Karpas-422 (cell line): ENCODE data around the gene IL3RA. TPM values are rescaled to one million over a fixed set of nuclear protein-coding genes. Genes with fewer than 3 reads are reported as not detected.
A peak's percentile ranks its signal among the peaks of the same experiment; 100 is the strongest.

ENCODE experiments used
- DNase-seq: peaks from one replicate; pipeline ENCODE4 v3.0.0-alpha.2; 2015
- H2AFZ ChIP-seq: fragments of 200-600 bp; sonication (generic); 2 replicates; pipeline ENCODE4 v1.6.1; 2014; ENCODE audit warnings: antibody characterized with exemption, low read length, mixed read lengths
- H3K27ac ChIP-seq: fragments of 200-600 bp; sonication (generic); 2 replicates; pipeline ENCODE4 v1.5.1; 2014; ENCODE audit warnings: mild to moderate bottlenecking, low read length, moderate library complexity
- H3K27me3 ChIP-seq: fragments of 200-600 bp; sonication (generic); 2 replicates; pipeline ENCODE4 v1.6.1; 2014; ENCODE audit warnings: low read length, mixed read lengths
- H3K36me3 ChIP-seq: fragments of 200-600 bp; sonication (generic); 2 replicates; pipeline ENCODE4 v1.6.1; 2014; ENCODE audit warnings: low read length, mixed read lengths; ENCODE audit not compliant: insufficient read depth
- H3K4me1 ChIP-seq: fragments of 200-600 bp; sonication (generic); 2 replicates; pipeline ENCODE4 v1.6.1; 2014; ENCODE audit warnings: mild to moderate bottlenecking, low read length, mixed read lengths
- H3K4me2 ChIP-seq: fragments of 200-600 bp; sonication (generic); 2 replicates; pipeline ENCODE4 v1.6.1; 2014; ENCODE audit warnings: low read length, low read depth, mild to moderate bottlenecking; ENCODE audit not compliant: poor library complexity, severe bottlenecking
- H3K4me3 ChIP-seq: fragments of 200-600 bp; sonication (generic); 2 replicates; pipeline ENCODE4 v1.5.1; 2014; ENCODE audit warnings: mild to moderate bottlenecking, antibody characterized with exemption, low read length, mixed read lengths
- H3K79me2 ChIP-seq: fragments of 200-600 bp; sonication (generic); 2 replicates; pipeline ENCODE4 v1.6.1; 2014; ENCODE audit warnings: mild to moderate bottlenecking, low read length, mixed read lengths
- H3K9ac ChIP-seq: fragments of 200-600 bp; sonication (generic); 2 replicates; pipeline ENCODE4 v1.6.0; 2014; ENCODE audit warnings: low read length
- H3K9me2 ChIP-seq: fragments of 200-600 bp; sonication (generic), shearing (Covaris generic); replicated peaks from 2 replicates; pipeline ENCODE4 v1.6.0; 2014; ENCODE audit warnings: mild to moderate bottlenecking, low read length, moderate library complexity; ENCODE audit not compliant: insufficient read depth
- H3K9me3 ChIP-seq: fragments of 300-700, 200-600 bp; sonication (generic); 2 replicates; pipeline ENCODE4 v1.6.1; 2014; ENCODE audit warnings: low read length, mixed read lengths
- H4K20me1 ChIP-seq: fragments of 200-600 bp; sonication (generic); 2 replicates; pipeline ENCODE4 v1.6.1; 2014; ENCODE audit warnings: mild to moderate bottlenecking, antibody characterized with exemption, low read length, low read depth; ENCODE audit not compliant: insufficient read depth
- total RNA-seq: library from RNA; depleted of rRNA; stranded (reverse); fragments of >200 nt; shearing (Covaris generic); gene quantifications from 2 replicates; pipeline ENCODE4 v1.2.3, GENCODE V29; 2014; ENCODE audit warnings: low replicate concordance

IL3RA gene
- total RNA-seq, 1 experiment from 2014 or later = not detected

DNA sequence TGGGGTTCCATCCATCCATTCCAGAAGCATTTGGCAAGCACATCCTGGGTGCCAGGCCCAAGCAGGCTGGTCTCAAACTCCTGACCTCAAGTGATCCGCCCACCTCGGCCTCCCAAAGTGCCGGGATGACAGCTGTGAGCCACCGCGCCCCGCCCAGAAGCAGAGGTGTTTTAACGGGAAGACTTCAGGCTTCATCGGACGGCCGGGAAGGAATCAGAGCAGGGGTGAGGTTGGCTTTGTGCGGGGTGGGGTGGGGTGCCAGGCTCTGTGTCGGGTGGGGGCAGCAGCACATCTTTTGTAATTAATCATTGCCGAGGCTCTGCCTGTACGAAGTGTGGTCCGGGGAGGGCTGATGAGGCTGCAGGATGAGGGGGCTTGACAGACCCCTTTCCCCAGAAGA lies 60.4 kb downstream of the IL3RA start:
- H3K27me3 ChIP-seq = no peaks in the 10 kb centered on the region
- H3K4me1 ChIP-seq = peaks cover 23% of the 10 kb centered on the region
- peaks cover 20% of the 10 kb centered on the region for H3K36me3 ChIP-seq
- H3K4me3 ChIP-seq = no peak overlapping the region
- peaks cover 9% of the 10 kb centered on the region; the same call in 1 of the 2 replicates for H4K20me1 ChIP-seq
- no peak overlapping the region for H3K4me2 ChIP-seq
- H3K79me2 ChIP-seq = peaks cover 42% of the 10 kb centered on the region
- H3K9me3 ChIP-seq = no peaks in the 10 kb centered on the region
- H3K27ac ChIP-seq = no peak overlapping the region
- H3K9me2 ChIP-seq = no peaks in the 10 kb centered on the region
- H2AFZ ChIP-seq = no peak overlapping the region
- DNase-seq = no peak
- no peak overlapping the region for H3K9ac ChIP-seq

DNA sequence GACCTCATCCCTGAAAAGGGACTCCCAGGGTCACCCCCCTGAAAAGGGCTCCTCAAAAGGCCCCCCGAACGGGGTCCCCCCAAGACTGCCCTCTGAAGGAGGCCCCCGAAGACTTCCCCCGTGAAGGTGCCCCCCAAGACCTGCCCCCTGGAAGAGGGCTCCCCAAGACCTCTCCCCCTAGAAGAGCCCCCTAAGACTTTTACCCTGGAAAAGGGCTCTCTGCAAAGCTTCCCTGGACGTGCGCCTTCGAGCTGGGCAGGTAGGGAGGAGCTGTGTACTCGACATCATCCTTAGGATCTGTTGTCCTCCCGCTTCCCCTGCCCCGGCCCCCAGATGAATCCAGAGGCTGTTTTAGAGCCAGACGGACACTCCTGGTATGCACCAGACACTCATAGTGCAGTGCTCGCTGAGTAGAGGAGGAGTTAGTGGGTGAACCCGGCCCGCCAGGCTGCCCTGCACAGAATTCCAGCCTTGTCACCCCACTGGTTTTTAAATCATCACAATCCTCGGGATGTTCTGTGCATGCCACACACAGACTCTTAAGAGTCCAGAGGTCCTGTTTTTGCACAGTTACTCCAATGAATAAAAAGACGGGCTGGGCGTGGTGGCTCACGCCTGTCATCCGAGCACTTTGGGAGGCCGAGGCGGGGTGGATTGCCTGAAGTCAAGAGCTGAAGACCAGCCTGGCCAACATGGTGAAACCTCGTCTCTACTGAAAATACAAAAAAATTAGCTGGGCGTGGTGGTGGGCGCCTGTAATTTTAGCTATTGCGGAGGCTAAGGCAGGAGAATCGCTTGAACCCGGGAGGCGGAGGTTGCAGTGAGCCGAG lies 61.1 kb downstream of the IL3RA start:
- H3K79me2 ChIP-seq = peaks cover 38% of the 10 kb centered on the region
- H4K20me1 ChIP-seq = peaks cover 9% of the 10 kb centered on the region; the same call in 1 of the 2 replicates
- peaks cover 20% of the 10 kb centered on the region for H3K36me3 ChIP-seq
- no peaks in the 10 kb centered on the region for H3K9me3 ChIP-seq
- H3K27ac ChIP-seq = no peak overlapping the region
- no peak for DNase-seq
- no peaks in the 10 kb centered on the region for H3K9me2 ChIP-seq
- H3K4me1 ChIP-seq = peaks cover 23% of the 10 kb centered on the region
- no peak overlapping the region for H3K9ac ChIP-seq
- H2AFZ ChIP-seq = no peak overlapping the region
- no peaks in the 10 kb centered on the region for H3K27me3 ChIP-seq
- no peak overlapping the region for H3K4me3 ChIP-seq
- H3K4me2 ChIP-seq = no peak overlapping the region

DNA sequence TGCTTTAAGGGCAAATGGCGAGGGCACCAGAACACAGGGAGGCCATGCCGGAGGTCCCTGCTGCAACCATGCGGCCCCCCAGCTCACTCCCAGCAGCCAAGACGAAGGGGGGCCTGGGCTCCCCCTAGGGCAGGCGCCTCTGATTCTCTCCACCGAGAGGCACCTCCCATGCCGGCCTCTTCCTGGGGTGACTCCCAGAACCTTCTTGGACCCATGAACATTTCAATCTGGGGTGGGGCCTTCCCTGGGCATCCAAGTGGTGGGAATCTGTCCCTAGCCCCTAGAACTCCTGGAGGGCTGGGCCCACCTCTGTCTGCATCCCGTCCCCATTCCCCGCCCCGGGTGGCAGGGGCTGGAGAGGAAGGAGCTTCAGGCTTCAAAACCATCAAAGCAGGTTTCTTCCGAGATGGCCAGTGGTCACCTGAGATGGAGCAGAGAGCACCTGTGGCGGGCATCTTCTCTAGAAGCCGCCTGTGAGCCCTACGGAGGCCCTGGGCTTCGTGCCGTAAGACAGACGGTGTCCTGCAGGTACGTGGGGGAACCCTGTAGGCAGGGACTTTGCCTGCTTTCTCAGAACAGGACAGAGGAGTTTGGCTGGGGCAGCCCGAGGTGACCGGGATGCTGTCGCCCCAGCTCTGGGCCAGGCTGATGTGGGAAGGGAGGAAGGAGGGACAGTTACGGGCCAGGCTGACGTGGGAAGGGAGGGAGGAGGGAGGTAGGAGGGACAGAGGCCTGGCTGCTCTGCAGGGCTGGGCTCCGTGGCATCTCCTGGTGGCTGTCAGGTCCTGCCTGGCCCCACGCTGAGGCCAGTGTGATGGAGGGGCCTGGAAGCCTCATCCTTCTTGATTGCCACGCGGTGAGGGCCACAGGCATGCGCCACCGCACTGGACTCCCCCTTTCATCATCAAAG lies 62.1 kb downstream of the IL3RA start:
- no peak overlapping the region for H3K9ac ChIP-seq
- H3K4me3 ChIP-seq = no peak overlapping the region
- H3K27ac ChIP-seq = no peak overlapping the region
- peaks cover 9% of the 10 kb centered on the region; the same call in 1 of the 2 replicates for H4K20me1 ChIP-seq
- H3K9me2 ChIP-seq = no peaks in the 10 kb centered on the region
- H3K27me3 ChIP-seq = no peaks in the 10 kb centered on the region
- no peaks in the 10 kb centered on the region; the same call in 1 of the 2 replicates for H3K9me3 ChIP-seq
- DNase-seq = no peak
- no peak overlapping the region for H2AFZ ChIP-seq
- peaks cover 30% of the 10 kb centered on the region for H3K36me3 ChIP-seq
- peaks cover 16% of the 10 kb centered on the region for H3K4me1 ChIP-seq
- H3K4me2 ChIP-seq = no peak overlapping the region
- H3K79me2 ChIP-seq = peaks cover 29% of the 10 kb centered on the region

GRCh38 chrX:1400049-1400448 lies 63.5 kb downstream of the IL3RA start:
- H3K4me3 ChIP-seq = no peak overlapping the region
- no peak overlapping the region for H3K9ac ChIP-seq
- peaks cover 9% of the 10 kb centered on the region; the same call in 1 of the 2 replicates for H4K20me1 ChIP-seq
- no peak overlapping the region for H3K4me2 ChIP-seq
- H3K27me3 ChIP-seq = no peaks in the 10 kb centered on the region
- H2AFZ ChIP-seq = no peak overlapping the region
- peaks cover 42% of the 10 kb centered on the region for H3K36me3 ChIP-seq
- peaks cover 3% of the 10 kb centered on the region for H3K4me1 ChIP-seq
- H3K9me3 ChIP-seq = no peaks in the 10 kb centered on the region; the same call in 1 of the 2 replicates
- DNase-seq = no peak
- no peak overlapping the region for H3K27ac ChIP-seq
- H3K9me2 ChIP-seq = no peaks in the 10 kb centered on the region
- H3K79me2 ChIP-seq = peaks cover 23% of the 10 kb centered on the region

DNA sequence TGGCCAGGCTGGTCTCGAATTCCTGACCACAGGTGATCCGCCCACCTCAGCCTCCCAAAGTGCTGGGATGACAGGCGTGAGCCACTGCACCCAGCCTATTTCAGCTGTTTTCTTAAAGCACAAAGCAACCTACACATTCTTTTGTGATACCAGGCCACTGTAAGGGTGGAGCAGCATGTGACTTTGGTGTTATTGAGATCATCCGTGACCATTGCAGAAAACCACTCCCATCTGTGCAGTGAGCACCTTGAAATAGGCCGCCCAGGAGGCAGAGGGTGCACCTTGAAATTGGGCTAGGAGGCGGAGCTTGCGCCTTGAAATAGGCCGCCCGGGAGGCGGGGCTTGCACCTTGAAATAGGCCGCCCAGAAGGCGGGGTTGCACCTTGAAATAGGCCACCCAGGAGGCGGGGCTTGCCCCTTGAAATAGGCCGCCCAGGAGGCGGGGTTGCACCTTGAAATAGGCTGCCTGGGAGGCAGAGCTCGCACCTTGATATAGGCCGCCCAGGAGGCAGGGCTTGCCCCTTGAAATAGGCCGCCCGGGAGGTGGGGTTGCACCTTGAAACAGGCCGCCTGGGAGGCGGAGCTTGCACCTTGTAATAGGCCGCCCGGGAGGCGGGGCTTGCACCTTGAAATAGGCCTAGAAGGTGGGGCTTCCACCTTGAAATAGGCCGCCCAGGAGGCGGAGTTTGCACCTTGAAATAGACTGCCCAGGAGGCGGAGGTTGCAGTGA lies 64.3 kb downstream of the IL3RA start:
- Histone ChIP-seq H4K20me1 (peaks cover 5% of the 10 kb centered on the region; the same call in 1 of the 2 replicates), H3K9me3 (no peaks in the 10 kb centered on the region; the same call in 1 of the 2 replicates), H3K4me2 (no peak overlapping the region), H3K9ac (no peak overlapping the region), H3K36me3 (peaks cover 42% of the 10 kb centered on the region), H3K4me1 (no peaks in the 10 kb centered on the region), H3K79me2 (peaks cover 14% of the 10 kb centered on the region), H2AFZ (no peak overlapping the region), H3K27ac (no peak overlapping the region), H3K4me3 (no peak overlapping the region), H3K27me3 (no peaks in the 10 kb centered on the region), H3K9me2 (0 out of 2 replicates have a peak, but pooled peaks cover 2% of the 10 kb centered on the region)
- peak; percentile 65 for DNase-seq

- H3K36me3 ChIP-seq = peaks cover 45% of the 10 kb centered on the region
- no peak overlapping the region for H3K4me2 ChIP-seq
These were observed 65.2 kb downstream of the IL3RA start for GRCh38 chrX:1401611-1402430.

DNA sequence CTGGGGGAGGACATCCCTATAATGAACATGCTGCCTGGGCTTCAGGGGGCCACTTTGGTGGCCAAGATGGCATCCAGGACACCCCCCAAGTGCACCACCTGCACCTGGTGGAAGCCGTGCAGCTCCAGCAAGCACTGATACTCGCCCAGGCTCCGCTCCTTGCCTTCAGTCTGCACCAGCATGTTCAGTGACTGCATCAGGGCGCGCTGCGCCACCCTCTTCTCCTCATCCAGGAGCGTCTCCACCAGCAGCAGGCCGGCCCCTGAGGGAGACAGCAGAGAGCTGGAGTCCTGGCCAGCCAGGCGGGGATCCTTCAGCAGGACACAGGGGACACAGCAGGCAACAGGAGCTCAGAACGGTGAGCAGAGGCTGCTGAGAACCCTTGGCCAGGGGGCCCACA lies 66.6 kb downstream of the IL3RA start:
- peaks cover 53% of the 10 kb centered on the region for H3K36me3 ChIP-seq
- DNase-seq = no peak
- no peak overlapping the region for H3K4me3 ChIP-seq
- H3K27ac ChIP-seq = no peak overlapping the region
- H3K4me1 ChIP-seq = no peaks in the 10 kb centered on the region
- H4K20me1 ChIP-seq = peaks cover 13% of the 10 kb centered on the region
- no peak overlapping the region for H2AFZ ChIP-seq
- H3K79me2 ChIP-seq = peaks cover 7% of the 10 kb centered on the region
- H3K9me2 ChIP-seq = peaks cover 7% of the 10 kb centered on the region; the same call in 1 of the 2 replicates
- no peaks in the 10 kb centered on the region for H3K27me3 ChIP-seq
- H3K9me3 ChIP-seq = no peaks in the 10 kb centered on the region; the same call in 1 of the 2 replicates
- H3K4me2 ChIP-seq = no peak overlapping the region
- no peak overlapping the region for H3K9ac ChIP-seq

More at GRCh38 chrX:1401611-1402430, 65.2 kb downstream of the IL3RA start:
- H3K4me1 ChIP-seq = no peaks in the 10 kb centered on the region
- peaks cover 7% of the 10 kb centered on the region; the same call in 1 of the 2 replicates for H3K9me2 ChIP-seq
- H3K9me3 ChIP-seq = no peaks in the 10 kb centered on the region; the same call in 1 of the 2 replicates
- H3K79me2 ChIP-seq = peaks cover 7% of the 10 kb centered on the region
- no peak overlapping the region for H3K9ac ChIP-seq
- H3K4me3 ChIP-seq = no peak overlapping the region
- no peaks in the 10 kb centered on the region for H3K27me3 ChIP-seq
- no peak overlapping the region for H2AFZ ChIP-seq
- DNase-seq = no peak
- no peak overlapping the region for H3K27ac ChIP-seq
- H4K20me1 ChIP-seq = peaks cover 7% of the 10 kb centered on the region; the same call in 1 of the 2 replicates
